ENCODE results near the gene PLEKHM2. TPM values are rescaled to one million over a fixed set of nuclear protein-coding genes. Genes with fewer than 3 reads are reported as not detected.

The PLEKHM2 gene
- total RNA-seq, 1 experiment from 2014 or later = 45.9 TPM

DNA sequence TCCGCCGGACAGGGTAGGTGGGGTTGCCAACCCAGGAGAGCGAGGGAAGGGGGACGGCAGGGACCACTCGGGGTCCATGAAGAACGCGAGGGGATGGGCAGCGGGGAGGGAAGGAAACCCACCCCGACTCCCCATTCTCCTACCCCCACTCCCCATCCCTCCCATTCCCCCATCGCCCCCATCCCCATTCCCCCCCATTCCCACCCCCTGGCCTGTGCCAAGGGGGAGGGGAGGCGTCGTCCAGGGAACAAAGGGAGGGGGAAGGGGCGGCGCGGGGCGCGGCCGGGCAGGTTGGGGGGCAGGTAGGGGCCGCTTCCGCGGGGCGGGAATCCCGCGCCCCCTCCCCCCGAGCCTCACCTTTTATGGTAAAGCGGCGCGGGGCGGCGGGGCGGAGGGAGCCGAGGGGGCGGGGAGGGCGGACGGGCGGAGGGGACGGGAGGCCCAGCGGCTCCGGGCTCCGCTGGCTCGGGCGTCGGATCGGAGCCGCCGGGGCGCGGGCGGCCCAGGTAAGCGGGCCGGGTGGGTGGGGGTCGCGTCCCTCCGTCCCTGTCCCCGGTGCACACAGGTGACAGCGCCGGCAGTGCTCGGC is 74.3 kb downstream of the PLEKHM2 start, which contains the start of gene FBLIM1:
FBLIM1 (plus strand) TSS at position 453 of the 589 bp plus-strand sequence. CDS start 6,189 bp downstream, outside the sequence.
- peak within 1 kb of the TSS; percentile 76 for H3K9ac ChIP-seq (ENCODE audit: extremely low read depth, insufficient read length, low read length)
- peaks cover 5 to 11% (median 11%) of the 10 kb centered on the region in 3 experiments; a peak in 6 of 7 replicates for H3K36me3 Mint-ChIP-seq (ENCODE audit: insufficient read depth in 1 of 3, low read depth in 3 of 3)

More for the DNA sequence above, 74.3 kb downstream of the PLEKHM2 start, which contains the start of gene FBLIM1:
- no peak within 1 kb of the TSS for H2BK120ac ChIP-seq (ENCODE audit: low read depth, low read length, poor library complexity, severe bottlenecking)
- peak within 1 kb of the TSS; percentile 89 for H3K4me2 ChIP-seq (ENCODE audit: insufficient read depth, insufficient read length, low read length)
- no peaks in the 10 kb centered on the region for H3K9me3 ChIP-seq (ENCODE audit: control insufficient read depth, low read depth, low read length)
- no peak within 1 kb of the TSS for H4K91ac ChIP-seq (ENCODE audit: insufficient read length, low read depth, low read length)
- peak; percentile 68 for DNase-seq
- no peak within 1 kb of the TSS for H3K56ac ChIP-seq (ENCODE audit: insufficient read length, low read depth, low read length)
- Mint-ChIP-seq H3K9me3 (no peaks in the 10 kb centered on the region), H3K4me3 (peak within 1 kb of the TSS; percentile 84 to 89), H3K4me1 (peaks cover 40 to 49% of the 10 kb centered on the region in 2 experiments), H3K27me3 (ENCODE audit: low read depth) (peaks cover 19% of the 10 kb centered on the region), H3K27ac (peak within 1 kb of the TSS in 2 of 3 experiments; percentile 85 to 97; a peak in 5 of 7 replicates)
- no peak within 1 kb of the TSS for H3K23ac ChIP-seq (ENCODE audit: insufficient read length, low read depth, low read length)
- TF ChIP-seq, protein P1, sequence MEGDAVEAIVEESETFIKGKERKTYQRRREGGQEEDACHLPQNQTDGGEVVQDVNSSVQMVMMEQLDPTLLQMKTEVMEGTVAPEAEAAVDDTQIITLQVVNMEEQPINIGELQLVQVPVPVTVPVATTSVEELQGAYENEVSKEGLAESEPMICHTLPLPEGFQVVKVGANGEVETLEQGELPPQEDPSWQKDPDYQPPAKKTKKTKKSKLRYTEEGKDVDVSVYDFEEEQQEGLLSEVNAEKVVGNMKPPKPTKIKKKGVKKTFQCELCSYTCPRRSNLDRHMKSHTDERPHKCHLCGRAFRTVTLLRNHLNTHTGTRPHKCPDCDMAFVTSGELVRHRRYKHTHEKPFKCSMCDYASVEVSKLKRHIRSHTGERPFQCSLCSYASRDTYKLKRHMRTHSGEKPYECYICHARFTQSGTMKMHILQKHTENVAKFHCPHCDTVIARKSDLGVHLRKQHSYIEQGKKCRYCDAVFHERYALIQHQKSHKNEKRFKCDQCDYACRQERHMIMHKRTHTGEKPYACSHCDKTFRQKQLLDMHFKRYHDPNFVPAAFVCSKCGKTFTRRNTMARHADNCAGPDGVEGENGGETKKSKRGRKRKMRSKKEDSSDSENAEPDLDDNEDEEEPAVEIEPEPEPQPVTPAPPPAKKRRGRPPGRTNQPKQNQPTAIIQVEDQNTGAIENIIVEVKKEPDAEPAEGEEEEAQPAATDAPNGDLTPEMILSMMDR (conservative IDR thresholded peaks at IDR 0.05) = no peak
- peaks cover 21% of the 10 kb centered on the region; the same call in 1 of the 2 replicates for H3K79me2 ChIP-seq (ENCODE audit: insufficient read depth, low read length)
- H3K79me1 ChIP-seq (ENCODE audit: insufficient read depth, low read depth, low read length, poor library complexity, severe bottlenecking) = no peaks in the 10 kb centered on the region
- H3T11ph ChIP-seq (ENCODE audit: low read length) = no peak within 1 kb of the TSS
- H3K27me3 ChIP-seq (ENCODE audit: insufficient read depth, low read length) = no peaks in the 10 kb centered on the region
- H2BK12ac ChIP-seq (ENCODE audit: insufficient read length, low read depth, low read length) = no peak within 1 kb of the TSS
- no peak within 1 kb of the TSS for H2AK5ac ChIP-seq (ENCODE audit: insufficient read length, low read length)
- no peak within 1 kb of the TSS for H3K27ac ChIP-seq (ENCODE audit: insufficient read length, low read depth, low read length)
- no peak within 1 kb of the TSS for H4K8ac ChIP-seq (replicated peaks; ENCODE audit: insufficient read length, low read depth, low read length)
- H3K4me1 ChIP-seq (ENCODE audit: insufficient read depth, low read length) = peaks cover 18% of the 10 kb centered on the region; the same call in 1 of the 2 replicates
- H3K14ac ChIP-seq (ENCODE audit: insufficient read depth, low read length) = peak within 1 kb of the TSS; percentile 93
- H2BK20ac ChIP-seq (ENCODE audit: low read depth, low read length, poor library complexity, severe bottlenecking) = no peak within 1 kb of the TSS
- peak within 1 kb of the TSS; percentile 90 for H3K18ac ChIP-seq (ENCODE audit: insufficient read length, low read depth, low read length)
- no peaks in the 10 kb centered on the region for H4K20me1 ChIP-seq (ENCODE audit: control insufficient read depth, insufficient read depth, insufficient read length)
- H2AFZ ChIP-seq (ENCODE audit: low read length) = no peak within 1 kb of the TSS
- H3K4ac ChIP-seq (ENCODE audit: low read depth, low read length) = peak within 1 kb of the TSS; percentile 71
- H2BK5ac ChIP-seq (ENCODE audit: insufficient read length, low read length) = no peak within 1 kb of the TSS
- WGBS (ENCODE audit: extremely low coverage, insufficient read length, low lambda C conversion rate) = no CpG with 5 or more reads among the region's 58 CpGs
- peaks cover 14% of the 10 kb centered on the region for H3K23me2 ChIP-seq (ENCODE audit: insufficient read length, low read depth, low read length, poor library complexity, severe bottlenecking)
- H2BK15ac ChIP-seq (ENCODE audit: low read depth, low read length) = no peak within 1 kb of the TSS
- H4K5ac ChIP-seq (ENCODE audit: insufficient read length, low read depth, low read length) = no peak within 1 kb of the TSS
